Liver (tissue), 9 donors: ENCODE results near the gene ST6GALNAC3. TPM values are rescaled to one million over a fixed set of nuclear protein-coding genes. Genes with fewer than 3 reads are reported as not detected.

Experiments used
- DNase-seq: peaks from one replicate; pipeline ENCODE4 v3.0.0-alpha.2; 2017; ENCODE audit warnings: low spot score
- H3K27ac ChIP-seq, 2 donors: one replicate each; pipeline ENCODE4 v1.7.0; 2013; ENCODE audit warnings: inconsistent platforms in 2 of 2, low read length in 2 of 2, control low read depth in 1 of 2, low read depth in 1 of 2, mild to moderate bottlenecking in 1 of 2
- H3K27me3 ChIP-seq, 4 donors: one replicate each; pipeline versions ENCODE4 v1.6.1 to v1.7.0; 2013; ENCODE audit warnings: low read length in 3 of 4, inconsistent platforms in 1 of 4, mild to moderate bottlenecking in 1 of 4, moderate library complexity in 1 of 4; ENCODE audit not compliant: control insufficient read depth in 4 of 4, insufficient read depth in 4 of 4
- H3K36me3 ChIP-seq, 4 donors: one replicate each; pipeline versions ENCODE4 v1.6.1 to v1.7.0; 2013; ENCODE audit warnings: low read length in 3 of 4, mild to moderate bottlenecking in 3 of 4, low read depth in 1 of 4, moderate library complexity in 1 of 4; ENCODE audit not compliant: control insufficient read depth in 4 of 4, insufficient read depth in 3 of 4
- H3K4me1 ChIP-seq, 4 donors: one replicate each; pipeline versions ENCODE4 v1.6.1 to v1.7.0; 2013; ENCODE audit warnings: low read length in 3 of 4, mild to moderate bottlenecking in 3 of 4, moderate library complexity in 1 of 4; ENCODE audit not compliant: control insufficient read depth in 4 of 4, insufficient read depth in 4 of 4
- H3K4me3 ChIP-seq, 3 donors: one replicate each; pipeline versions ENCODE4 v1.6.1 to v1.7.0; 2013; ENCODE audit warnings: low read length in 3 of 3, control low read depth in 1 of 3, low read depth in 1 of 3, mild to moderate bottlenecking in 1 of 3
- H3K9ac ChIP-seq, 2 donors: one replicate each; pipeline ENCODE4 v1.7.0; 2013; ENCODE audit warnings: low read length in 2 of 2, mild to moderate bottlenecking in 2 of 2, moderate library complexity in 2 of 2, control low read depth in 1 of 2, low read depth in 1 of 2
- H3K9me3 ChIP-seq, 4 donors: one replicate each; pipeline versions ENCODE4 v1.6.1 to v1.7.0; 2013; ENCODE audit warnings: low read length in 3 of 4; ENCODE audit not compliant: control insufficient read depth in 4 of 4
- FOXA1 ChIP-seq: IDR thresholded peaks from 2 replicates; pipeline ENCODE4 v1.6.1; 2016; ENCODE audit warnings: antibody characterized with exemption
- GABPA ChIP-seq, 2 donors: IDR thresholded peaks in 1 of 2; conservative IDR thresholded peaks in 1 of 2; 2 replicates each; pipeline ENCODE4 v1.6.1; 2016; ENCODE audit warnings: antibody characterized with exemption in 2 of 2, mild to moderate bottlenecking in 1 of 2, moderate library complexity in 1 of 2
- HNF4A ChIP-seq, 2 donors: conservative IDR thresholded peaks; 2 replicates each; pipeline ENCODE4 v1.6.1; 2016; ENCODE audit warnings: antibody characterized with exemption in 2 of 2, mild to moderate bottlenecking in 2 of 2
- HNF4G ChIP-seq: IDR thresholded peaks from 2 replicates; pipeline ENCODE4 v1.6.1; 2016; ENCODE audit warnings: antibody characterized with exemption
- JUND ChIP-seq, 2 donors: IDR thresholded peaks; 2 replicates each; pipeline ENCODE4 v1.6.1; 2016; ENCODE audit warnings: antibody characterized with exemption in 2 of 2
- NR2F2 ChIP-seq: IDR thresholded peaks from 2 replicates; pipeline ENCODE4 v1.6.1; 2016; ENCODE audit warnings: antibody characterized with exemption
- RAD21 ChIP-seq, 2 donors: IDR thresholded peaks; 2 replicates each; pipeline ENCODE4 v1.6.1; 2016; ENCODE audit warnings: antibody characterized with exemption in 2 of 2, mild to moderate bottlenecking in 2 of 2
- RXRA ChIP-seq, 2 donors: IDR thresholded peaks; 2 replicates each; pipeline ENCODE4 v1.6.1; 2017 to 2018; ENCODE audit warnings: antibody characterized with exemption in 2 of 2, mild to moderate bottlenecking in 1 of 2
- SP1 ChIP-seq: IDR thresholded peaks from 2 replicates; pipeline ENCODE4 v1.6.1; 2018; ENCODE audit warnings: antibody characterized with exemption, mild to moderate bottlenecking
- TAF1 ChIP-seq: conservative IDR thresholded peaks from 2 replicates; pipeline ENCODE4 v1.6.1; 2016; ENCODE audit warnings: antibody characterized with exemption, mild to moderate bottlenecking
- YY1 ChIP-seq: IDR thresholded peaks from 2 replicates; pipeline ENCODE4 v1.6.1; 2016; ENCODE audit warnings: antibody characterized with exemption, mild to moderate bottlenecking
- WGBS: extraction: QIAGEN DNeasy Blood & Tissue Kit; methylation state at CpG from one replicate; pipeline ENCODE4 v1.1.7; 2013; 5-methylcytosine and 5-hydroxymethylcytosine counted together
- polyA plus RNA-seq, 2 donors: library from polyadenylated mRNA; stranded (reverse) in 1 of 2; unstranded in 1 of 2; fragments of 200-250 nt in 1 of 2; fragments of >200 nt in 1 of 2; fragmentation: Nextera tagmentation in 1 of 2; extraction: Ambion mirVana in 1 of 2; gene quantifications; one replicate each; pipeline versions ENCODE4 v1.2.1 to v1.2.3, GENCODE V29; 2013 to 2015
- total RNA-seq, 2 donors: library from RNA; depleted of rRNA; stranded (reverse); fragments of >200 nt; gene quantifications; one replicate each; pipeline ENCODE4 v1.2.3, GENCODE V29; 2014
- TF ChIP-seq, protein P1 (sequence below): fragments of 150-350 bp; IDR thresholded peaks from 2 replicates; pipeline ENCODE4 v1.5.1; 2017; ENCODE audit warnings: improper control_type of control experiment, low read depth, low read length; ENCODE audit not compliant: missing input control
- TF ChIP-seq, protein P2 (sequence below): IDR thresholded peaks from 2 replicates; pipeline ENCODE4 v1.6.1; 2016; ENCODE audit warnings: antibody characterized with exemption
- TF ChIP-seq, protein P3 (sequence below): IDR thresholded peaks from 2 replicates; pipeline ENCODE4 v1.6.1; 2016; ENCODE audit warnings: antibody characterized with exemption
- TF ChIP-seq, protein P4 (sequence below): IDR thresholded peaks from 2 replicates; pipeline ENCODE4 v1.6.1; 2016; ENCODE audit warnings: antibody characterized with exemption, mild to moderate bottlenecking
- TF ChIP-seq, protein P5 (sequence below): IDR thresholded peaks from 2 replicates; pipeline ENCODE4 v1.6.1; 2016; ENCODE audit warnings: antibody characterized with exemption
- donor health status: healthy.
- donor health status: healthy.
- donor health status: healthy.
- donor health status: healthy.
- donor health status: healthy.

Gene ST6GALNAC3
- total and polyA plus RNA-seq, 4 donors, result 1.2 to 5.0 (median 3.2) TPM

DNA sequence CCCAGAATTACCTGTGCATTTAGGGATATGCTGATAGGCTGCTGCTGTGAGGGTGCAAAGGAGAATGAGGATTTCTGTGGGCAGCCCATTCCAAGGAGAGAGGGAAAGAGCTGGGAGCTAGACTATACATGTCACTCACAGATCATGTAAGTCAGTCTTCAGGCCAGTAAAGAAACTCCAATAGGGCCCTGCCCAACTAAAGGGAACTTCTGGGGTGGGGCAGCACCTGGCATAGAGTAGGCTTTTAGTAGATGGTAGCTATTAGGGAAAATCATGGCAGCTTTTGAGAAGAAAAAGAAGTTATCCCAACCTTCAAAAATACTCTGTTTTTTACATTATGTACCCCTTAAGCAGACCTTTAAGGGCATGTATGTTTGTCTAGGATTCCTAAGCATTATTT is 89.6 kb downstream of the ST6GALNAC3 start:
- Histone ChIP-seq H3K4me3 (no peak overlapping the region), H3K9ac (no peak overlapping the region), H3K9me3 (no peaks in the 10 kb centered on the region), H3K27ac (no peak overlapping the region), H3K36me3 (no peaks in the 10 kb centered on the region), H3K4me1 (no peaks in the 10 kb centered on the region), H3K27me3 (no peaks in the 10 kb centered on the region)
- DNase-seq, result no peak
- no peak for TF ChIP-seq HNF4G
- no peak for TF ChIP-seq NR2F2

DNA sequence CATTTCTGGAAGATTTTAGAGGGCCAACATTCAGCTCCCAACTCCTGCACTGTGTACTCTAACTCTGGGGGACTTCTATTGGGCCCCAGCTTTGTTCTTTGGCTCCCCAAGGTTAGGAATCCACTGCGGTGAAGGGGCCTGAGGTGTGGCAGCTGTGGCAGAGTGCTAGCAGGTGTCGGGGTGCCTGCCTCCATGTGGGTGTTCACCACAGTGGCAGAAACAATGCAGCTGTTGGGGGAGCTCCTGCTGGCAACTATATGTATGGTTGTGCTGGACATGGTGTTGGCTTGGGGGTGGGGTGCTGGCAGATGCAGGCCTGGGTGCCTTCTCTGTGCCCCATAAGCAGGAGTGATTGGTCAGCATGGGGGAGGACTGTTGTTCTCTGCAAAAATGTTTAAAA is 95.5 kb downstream of the ST6GALNAC3 start:
- H3K27ac ChIP-seq, result no peak overlapping the region
- no peaks in the 10 kb centered on the region for H3K4me1 ChIP-seq
- TF ChIP-seq GABPA (IDR thresholded peaks at IDR 0.05 in 1 of 2, conservative IDR thresholded peaks at IDR 0.05 in 1 of 2) (no peak), SP1 (no peak), FOXA1 (no peak), TAF1 (no peak), RXRA (IDR thresholded peaks at IDR 0.05) (no peak), HNF4G (no peak), JUND (IDR thresholded peaks at IDR 0.05) (no peak), HNF4A (conservative IDR thresholded peaks at IDR 0.05) (no peak), RAD21 (IDR thresholded peaks at IDR 0.05) (no peak), YY1 (no peak), NR2F2 (no peak)
- TF ChIP-seq, protein P1, sequence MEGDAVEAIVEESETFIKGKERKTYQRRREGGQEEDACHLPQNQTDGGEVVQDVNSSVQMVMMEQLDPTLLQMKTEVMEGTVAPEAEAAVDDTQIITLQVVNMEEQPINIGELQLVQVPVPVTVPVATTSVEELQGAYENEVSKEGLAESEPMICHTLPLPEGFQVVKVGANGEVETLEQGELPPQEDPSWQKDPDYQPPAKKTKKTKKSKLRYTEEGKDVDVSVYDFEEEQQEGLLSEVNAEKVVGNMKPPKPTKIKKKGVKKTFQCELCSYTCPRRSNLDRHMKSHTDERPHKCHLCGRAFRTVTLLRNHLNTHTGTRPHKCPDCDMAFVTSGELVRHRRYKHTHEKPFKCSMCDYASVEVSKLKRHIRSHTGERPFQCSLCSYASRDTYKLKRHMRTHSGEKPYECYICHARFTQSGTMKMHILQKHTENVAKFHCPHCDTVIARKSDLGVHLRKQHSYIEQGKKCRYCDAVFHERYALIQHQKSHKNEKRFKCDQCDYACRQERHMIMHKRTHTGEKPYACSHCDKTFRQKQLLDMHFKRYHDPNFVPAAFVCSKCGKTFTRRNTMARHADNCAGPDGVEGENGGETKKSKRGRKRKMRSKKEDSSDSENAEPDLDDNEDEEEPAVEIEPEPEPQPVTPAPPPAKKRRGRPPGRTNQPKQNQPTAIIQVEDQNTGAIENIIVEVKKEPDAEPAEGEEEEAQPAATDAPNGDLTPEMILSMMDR, result no peak
- TF ChIP-seq, protein P2, sequence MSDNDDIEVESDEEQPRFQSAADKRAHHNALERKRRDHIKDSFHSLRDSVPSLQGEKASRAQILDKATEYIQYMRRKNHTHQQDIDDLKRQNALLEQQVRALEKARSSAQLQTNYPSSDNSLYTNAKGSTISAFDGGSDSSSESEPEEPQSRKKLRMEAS, result no peak
- TF ChIP-seq, protein P3, sequence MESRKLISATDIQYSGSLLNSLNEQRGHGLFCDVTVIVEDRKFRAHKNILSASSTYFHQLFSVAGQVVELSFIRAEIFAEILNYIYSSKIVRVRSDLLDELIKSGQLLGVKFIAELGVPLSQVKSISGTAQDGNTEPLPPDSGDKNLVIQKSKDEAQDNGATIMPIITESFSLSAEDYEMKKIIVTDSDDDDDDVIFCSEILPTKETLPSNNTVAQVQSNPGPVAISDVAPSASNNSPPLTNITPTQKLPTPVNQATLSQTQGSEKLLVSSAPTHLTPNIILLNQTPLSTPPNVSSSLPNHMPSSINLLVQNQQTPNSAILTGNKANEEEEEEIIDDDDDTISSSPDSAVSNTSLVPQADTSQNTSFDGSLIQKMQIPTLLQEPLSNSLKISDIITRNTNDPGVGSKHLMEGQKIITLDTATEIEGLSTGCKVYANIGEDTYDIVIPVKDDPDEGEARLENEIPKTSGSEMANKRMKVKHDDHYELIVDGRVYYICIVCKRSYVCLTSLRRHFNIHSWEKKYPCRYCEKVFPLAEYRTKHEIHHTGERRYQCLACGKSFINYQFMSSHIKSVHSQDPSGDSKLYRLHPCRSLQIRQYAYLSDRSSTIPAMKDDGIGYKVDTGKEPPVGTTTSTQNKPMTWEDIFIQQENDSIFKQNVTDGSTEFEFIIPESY, result no peak
- TF ChIP-seq, protein P4, sequence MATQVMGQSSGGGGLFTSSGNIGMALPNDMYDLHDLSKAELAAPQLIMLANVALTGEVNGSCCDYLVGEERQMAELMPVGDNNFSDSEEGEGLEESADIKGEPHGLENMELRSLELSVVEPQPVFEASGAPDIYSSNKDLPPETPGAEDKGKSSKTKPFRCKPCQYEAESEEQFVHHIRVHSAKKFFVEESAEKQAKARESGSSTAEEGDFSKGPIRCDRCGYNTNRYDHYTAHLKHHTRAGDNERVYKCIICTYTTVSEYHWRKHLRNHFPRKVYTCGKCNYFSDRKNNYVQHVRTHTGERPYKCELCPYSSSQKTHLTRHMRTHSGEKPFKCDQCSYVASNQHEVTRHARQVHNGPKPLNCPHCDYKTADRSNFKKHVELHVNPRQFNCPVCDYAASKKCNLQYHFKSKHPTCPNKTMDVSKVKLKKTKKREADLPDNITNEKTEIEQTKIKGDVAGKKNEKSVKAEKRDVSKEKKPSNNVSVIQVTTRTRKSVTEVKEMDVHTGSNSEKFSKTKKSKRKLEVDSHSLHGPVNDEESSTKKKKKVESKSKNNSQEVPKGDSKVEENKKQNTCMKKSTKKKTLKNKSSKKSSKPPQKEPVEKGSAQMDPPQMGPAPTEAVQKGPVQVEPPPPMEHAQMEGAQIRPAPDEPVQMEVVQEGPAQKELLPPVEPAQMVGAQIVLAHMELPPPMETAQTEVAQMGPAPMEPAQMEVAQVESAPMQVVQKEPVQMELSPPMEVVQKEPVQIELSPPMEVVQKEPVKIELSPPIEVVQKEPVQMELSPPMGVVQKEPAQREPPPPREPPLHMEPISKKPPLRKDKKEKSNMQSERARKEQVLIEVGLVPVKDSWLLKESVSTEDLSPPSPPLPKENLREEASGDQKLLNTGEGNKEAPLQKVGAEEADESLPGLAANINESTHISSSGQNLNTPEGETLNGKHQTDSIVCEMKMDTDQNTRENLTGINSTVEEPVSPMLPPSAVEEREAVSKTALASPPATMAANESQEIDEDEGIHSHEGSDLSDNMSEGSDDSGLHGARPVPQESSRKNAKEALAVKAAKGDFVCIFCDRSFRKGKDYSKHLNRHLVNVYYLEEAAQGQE, result no peak
- TF ChIP-seq, protein P5, sequence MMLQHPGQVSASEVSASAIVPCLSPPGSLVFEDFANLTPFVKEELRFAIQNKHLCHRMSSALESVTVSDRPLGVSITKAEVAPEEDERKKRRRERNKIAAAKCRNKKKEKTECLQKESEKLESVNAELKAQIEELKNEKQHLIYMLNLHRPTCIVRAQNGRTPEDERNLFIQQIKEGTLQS, result no peak
- H3K9me3 ChIP-seq, result peaks cover 0 to 1% (median 0%) of the 10 kb centered on the region in 4 donors
- DNase-seq, result no peak
- WGBS, result 84% methylated on average over 2 of the region's 2 CpGs
- H3K4me3 ChIP-seq, result no peak overlapping the region
- no peak overlapping the region for H3K9ac ChIP-seq
- H3K27me3 ChIP-seq, result no peaks in the 10 kb centered on the region
- H3K36me3 ChIP-seq, result no peaks in the 10 kb centered on the region
